Right atrium auricular region (tissue), 2 donors: ENCODE measurements around the gene MRGPRD. TPM values are rescaled to one million over a fixed set of nuclear protein-coding genes. Genes with fewer than 3 reads are reported as not detected.
A peak's percentile ranks its signal among the peaks of the same experiment; 100 is the strongest.
"Not testable (repeated sequence)": the region's sequence is repeated elsewhere in the genome, so short reads cannot be mapped to it uniquely, and the experiment has no call there.

Experiments
- DNase-seq: peaks from one replicate; pipeline ENCODE4 v3.0.0-alpha.2; 2019; ENCODE audit warnings: low spot score
- H3K27ac ChIP-seq, 2 donors: fragments of 200-600 bp; sonication (generic); 1 replicate in 1 of 2; 2 replicates in 1 of 2; pipeline ENCODE4 v1.5.1; 2016 to 2019
- H3K27me3 ChIP-seq, 2 donors: fragments of 200-600 bp; sonication (generic); one replicate each; pipeline versions ENCODE4 v1.5.1 to v1.6.0; 2017 to 2019
- H3K36me3 ChIP-seq: fragments of 200-600 bp; sonication (generic); one replicate; pipeline ENCODE4 v1.5.1; 2016
- H3K4me1 ChIP-seq, 2 donors: fragments of 200-600 bp; sonication (generic); one replicate each; pipeline versions ENCODE4 v1.5.1 to v1.6.0; 2017 to 2019
- H3K4me3 ChIP-seq, 2 donors: fragments of 200-600 bp; sonication (generic); 1 replicate in 1 of 2; 2 replicates in 1 of 2; pipeline ENCODE4 v1.5.1; 2017 to 2019; ENCODE audit warnings: mild to moderate bottlenecking in 1 of 2, moderate library complexity in 1 of 2
- H3K9me3 ChIP-seq, 2 donors: fragments of 200-600 bp; sonication (generic); one replicate each; pipeline ENCODE4 v1.5.1; 2019
- total RNA-seq, 2 donors: library from RNA; depleted of rRNA; stranded (reverse); fragments of >200 nt; gene quantifications; one replicate each; pipeline ENCODE4 v1.1.0, GENCODE V29; 2016
- TF ChIP-seq, protein P1 (sequence below), 2 donors: fragments of 200-600 bp; sonication (generic); IDR thresholded peaks; one replicate each; pipeline ENCODE4 v1.5.1; 2019; ENCODE audit warnings: antibody characterized with exemption in 2 of 2

Gene MRGPRD
- total RNA-seq, 2 donors from 2014 or later: not detected

DNA sequence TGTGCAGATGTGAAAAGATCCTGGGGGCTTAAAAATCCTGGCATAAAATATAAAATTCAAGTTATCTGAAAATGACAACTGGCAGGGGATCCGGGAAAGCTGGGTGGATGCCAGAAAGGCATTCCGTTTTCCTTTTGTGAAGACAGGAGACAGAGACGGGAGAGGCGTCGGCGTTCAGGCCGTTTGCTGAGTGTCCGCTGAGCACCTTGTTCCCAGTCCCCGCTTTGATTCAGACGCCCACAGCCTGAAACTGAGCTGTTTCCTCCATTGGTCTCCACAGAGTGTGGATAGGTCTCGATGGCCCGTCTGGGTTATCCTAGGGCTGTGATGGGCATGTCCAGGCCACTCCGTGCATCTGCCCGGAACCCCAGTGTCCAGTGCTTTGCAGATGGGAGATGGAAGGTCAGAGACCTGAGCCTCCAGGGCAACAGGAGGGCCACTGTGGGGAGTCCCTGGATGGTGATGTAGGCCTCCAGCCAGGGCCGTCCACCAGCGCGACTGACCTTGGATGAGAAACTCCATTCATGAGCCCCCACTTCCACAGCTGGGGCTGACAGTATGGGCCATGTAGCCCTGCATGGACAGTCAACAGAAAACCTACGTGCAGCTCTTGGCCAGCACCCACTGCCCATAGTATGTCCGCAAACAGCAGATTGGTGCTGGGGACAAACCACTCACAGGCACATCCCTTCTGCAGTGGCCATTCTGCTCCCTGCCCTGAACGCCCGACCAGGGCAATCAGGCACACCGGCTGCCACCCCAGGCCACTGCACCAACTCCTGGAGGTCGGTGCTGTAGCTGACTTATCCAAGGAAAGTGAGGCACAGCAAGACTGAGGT, 20.7 kb upstream of the MRGPRD start:
- Histone ChIP-seq H3K4me1 (peaks cover 0 to 50% of the 10 kb centered on the region in 2 donors), H3K9me3 (no peaks in the 10 kb centered on the region), H3K27me3 (no peaks in the 10 kb centered on the region), H3K4me3 (no peak overlapping the region), H3K27ac (peak overlapping the region; percentile 63 to 69), H3K36me3 (peaks cover 13% of the 10 kb centered on the region)
- no peak for DNase-seq
- TF ChIP-seq, protein P1, sequence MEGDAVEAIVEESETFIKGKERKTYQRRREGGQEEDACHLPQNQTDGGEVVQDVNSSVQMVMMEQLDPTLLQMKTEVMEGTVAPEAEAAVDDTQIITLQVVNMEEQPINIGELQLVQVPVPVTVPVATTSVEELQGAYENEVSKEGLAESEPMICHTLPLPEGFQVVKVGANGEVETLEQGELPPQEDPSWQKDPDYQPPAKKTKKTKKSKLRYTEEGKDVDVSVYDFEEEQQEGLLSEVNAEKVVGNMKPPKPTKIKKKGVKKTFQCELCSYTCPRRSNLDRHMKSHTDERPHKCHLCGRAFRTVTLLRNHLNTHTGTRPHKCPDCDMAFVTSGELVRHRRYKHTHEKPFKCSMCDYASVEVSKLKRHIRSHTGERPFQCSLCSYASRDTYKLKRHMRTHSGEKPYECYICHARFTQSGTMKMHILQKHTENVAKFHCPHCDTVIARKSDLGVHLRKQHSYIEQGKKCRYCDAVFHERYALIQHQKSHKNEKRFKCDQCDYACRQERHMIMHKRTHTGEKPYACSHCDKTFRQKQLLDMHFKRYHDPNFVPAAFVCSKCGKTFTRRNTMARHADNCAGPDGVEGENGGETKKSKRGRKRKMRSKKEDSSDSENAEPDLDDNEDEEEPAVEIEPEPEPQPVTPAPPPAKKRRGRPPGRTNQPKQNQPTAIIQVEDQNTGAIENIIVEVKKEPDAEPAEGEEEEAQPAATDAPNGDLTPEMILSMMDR (IDR thresholded peaks at IDR 0.05): no peak

DNA sequence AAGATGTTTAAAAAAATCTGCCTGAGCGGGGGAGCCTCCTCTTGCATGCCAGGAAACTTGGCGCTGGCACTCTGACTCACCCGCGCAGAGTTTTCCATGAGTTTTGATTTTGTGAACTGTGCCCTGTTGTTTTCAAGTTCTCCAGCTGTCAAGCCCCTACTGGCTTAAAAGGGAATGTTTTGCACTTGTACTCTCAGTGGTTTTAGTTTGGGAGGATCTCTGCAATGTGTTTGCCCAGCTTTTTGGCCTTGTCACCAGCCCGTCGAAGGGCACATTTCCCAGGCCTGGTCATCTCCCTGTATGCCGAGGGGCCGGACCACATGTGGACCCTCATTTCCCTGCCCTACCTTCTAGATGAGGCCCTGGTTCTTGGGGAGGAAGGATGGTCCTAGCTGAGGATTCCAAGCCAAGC, 20.1 kb upstream of the MRGPRD start:
- H3K36me3 ChIP-seq: peaks cover 13% of the 10 kb centered on the region
- TF ChIP-seq, protein P1 (IDR thresholded peaks at IDR 0.05): peak in 1 of 2 donors; percentile 53
- no peaks in the 10 kb centered on the region for H3K27me3 ChIP-seq
- H3K9me3 ChIP-seq: no peaks in the 10 kb centered on the region
- peak; percentile 89 for DNase-seq
- H3K4me3 ChIP-seq: no peak overlapping the region
- H3K4me1 ChIP-seq: peaks cover 0 to 50% of the 10 kb centered on the region in 2 donors
- H3K27ac ChIP-seq: peak overlapping the region; percentile 63 to 69

DNA sequence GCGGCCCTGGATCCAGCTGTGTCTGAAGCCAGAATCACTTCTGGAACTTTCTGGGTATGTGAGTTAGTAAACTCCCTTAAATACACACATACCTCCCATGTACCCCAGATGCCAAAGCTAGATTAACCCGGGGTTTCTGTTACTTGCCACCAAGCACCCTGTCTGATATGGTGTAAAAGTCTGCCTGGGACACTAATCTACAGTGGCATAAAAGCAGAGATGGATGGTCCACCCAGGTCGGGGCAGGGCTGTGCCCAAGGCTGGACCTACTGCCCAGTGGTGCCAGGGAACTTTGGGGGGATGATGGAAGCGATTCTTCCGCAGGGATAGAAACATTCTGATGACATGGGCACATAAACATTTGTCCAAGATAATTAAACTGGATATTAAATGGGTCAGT, 19.6 kb upstream of the MRGPRD start:
- Histone ChIP-seq H3K27me3 (no peaks in the 10 kb centered on the region), H3K4me3 (no peak overlapping the region), H3K9me3 (no peaks in the 10 kb centered on the region), H3K36me3 (peaks cover 11% of the 10 kb centered on the region), H3K27ac (peak overlapping the region; percentile 63 to 69), H3K4me1 (peaks cover 0 to 50% of the 10 kb centered on the region in 2 donors)
- TF ChIP-seq, protein P1 (IDR thresholded peaks at IDR 0.05): no peak
- no peak for DNase-seq

DNA sequence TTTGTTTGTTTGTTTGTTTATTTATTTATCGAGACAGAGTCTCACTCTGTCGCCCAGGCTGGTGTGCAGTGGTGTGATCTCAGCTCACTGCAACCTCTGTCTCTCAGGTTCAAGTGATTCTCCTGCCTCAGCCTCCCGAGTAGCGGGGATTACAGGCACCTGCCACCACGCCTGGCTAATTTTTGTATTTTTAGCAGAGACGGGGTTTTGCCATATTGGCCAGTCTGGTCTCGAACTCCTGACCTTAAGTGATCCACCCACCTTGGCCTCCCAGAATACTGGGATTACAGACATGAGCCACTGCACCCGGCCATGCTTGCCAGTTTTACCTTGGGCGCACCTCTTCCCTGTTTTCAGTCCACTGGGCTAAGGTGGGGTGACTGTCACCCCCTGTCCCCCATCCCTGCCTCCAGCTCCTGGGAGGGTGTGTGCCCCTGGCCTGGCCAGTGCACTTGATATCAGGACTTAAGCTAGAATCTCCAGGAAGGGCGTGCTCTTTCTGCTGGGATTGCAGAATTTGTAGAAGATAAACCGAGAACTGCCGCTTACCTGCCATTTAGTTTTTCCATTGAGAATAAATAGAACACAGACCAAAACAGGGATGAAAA, 19.1 kb upstream of the MRGPRD start:
- not testable (repeated sequence) for H3K9me3 ChIP-seq, DNase-seq, H3K27me3 ChIP-seq, H3K4me3 ChIP-seq, H3K36me3 ChIP-seq
- H3K4me1 ChIP-seq: peaks cover 0 to 50% of the 10 kb centered on the region in 2 donors
- peak overlapping the region; percentile 63 to 69 for H3K27ac ChIP-seq

DNA sequence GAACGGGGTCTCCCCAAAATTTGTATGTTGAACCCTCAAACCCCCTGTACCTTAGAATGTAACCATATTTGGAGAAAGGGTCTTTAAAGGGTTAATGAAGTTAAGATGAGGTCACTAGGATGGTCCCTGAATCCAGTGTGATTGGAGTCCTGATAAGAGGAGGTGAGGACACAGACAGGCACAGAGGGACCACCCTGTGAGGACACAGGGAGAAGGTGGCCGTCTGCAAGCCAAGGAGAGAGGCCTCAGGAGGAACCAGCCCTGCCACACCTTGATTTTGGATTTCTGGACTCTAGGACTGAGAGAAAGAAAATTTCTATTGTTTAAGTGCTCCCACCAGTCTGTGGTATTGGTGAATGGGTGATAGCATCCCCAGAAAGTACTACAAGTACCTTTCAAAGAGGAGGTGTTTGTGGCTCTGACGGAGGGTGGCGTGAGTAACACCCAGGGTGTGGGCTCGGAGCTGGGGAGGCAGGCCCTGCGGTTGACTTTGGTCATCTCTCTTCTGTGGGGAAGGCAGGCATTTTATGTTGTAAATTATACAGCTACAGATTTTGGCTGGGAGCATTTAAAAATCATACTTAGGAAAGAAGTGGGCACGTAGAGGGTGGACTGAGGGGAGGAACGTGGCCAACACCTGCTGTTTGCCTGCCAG, 18.4 kb upstream of the MRGPRD start:
- H3K27me3 ChIP-seq: no peaks in the 10 kb centered on the region
- H3K4me3 ChIP-seq: no peak overlapping the region
- peak overlapping the region in 1 of 2 donors; percentile 32 for H3K27ac ChIP-seq
- TF ChIP-seq, protein P1 (IDR thresholded peaks at IDR 0.05): no peak
- no peaks in the 10 kb centered on the region for H3K9me3 ChIP-seq
- no peak for DNase-seq
- H3K4me1 ChIP-seq: peaks cover 0 to 50% of the 10 kb centered on the region in 2 donors
- H3K36me3 ChIP-seq: no peaks in the 10 kb centered on the region

DNA sequence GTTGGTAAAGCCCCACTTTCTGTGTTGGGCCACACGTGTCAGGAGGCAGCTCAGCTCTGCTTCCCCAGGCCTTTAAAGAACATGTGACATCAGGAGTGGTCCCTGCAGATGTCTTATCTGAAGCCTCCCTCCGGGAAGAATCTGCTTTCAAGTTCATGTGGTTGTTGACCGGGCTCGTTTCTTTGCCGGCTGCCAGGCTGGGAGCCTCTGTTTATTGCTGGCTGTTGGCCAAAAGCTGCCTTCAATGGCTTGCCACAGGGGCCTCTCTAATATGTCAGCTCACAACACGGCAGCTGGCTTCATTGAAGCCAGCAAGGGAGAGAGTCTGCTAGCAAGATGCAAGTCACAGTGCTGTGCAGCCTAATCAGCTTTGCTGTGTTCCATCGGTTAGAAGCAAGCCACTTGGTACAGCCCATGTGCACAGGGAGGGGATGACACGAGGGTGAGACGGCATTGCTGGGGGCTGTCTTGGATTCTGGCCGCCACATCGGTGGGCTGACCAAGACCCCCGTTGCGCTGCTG, 17.7 kb upstream of the MRGPRD start:
- no peak overlapping the region for H3K27ac ChIP-seq

More for the DNA sequence above, 17.7 kb upstream of the MRGPRD start:
- Histone ChIP-seq H3K4me3 (no peak overlapping the region), H3K4me1 (peaks cover 0 to 50% of the 10 kb centered on the region in 2 donors), H3K27me3 (no peaks in the 10 kb centered on the region), H3K9me3 (no peaks in the 10 kb centered on the region), H3K36me3 (no peaks in the 10 kb centered on the region)
- DNase-seq: no peak
- TF ChIP-seq, protein P1 (IDR thresholded peaks at IDR 0.05): no peak
